GM23338 (cell line): ENCODE measurements around the gene FMN2. TPM values are rescaled to one million over a fixed set of nuclear protein-coding genes. Genes with fewer than 3 reads are reported as not detected.
A peak's percentile ranks its signal among the peaks of the same experiment; 100 is the strongest.

ENCODE experiments used
- ATAC-seq: fragments of 200-7000 bp; cut with Tn5 transposase; 3 replicates; pipeline ENCODE4 v1.9.1; 2020
- DNase-seq: peaks from one replicate; pipeline ENCODE4 v3.0.0-alpha.2; 2015; ENCODE audit warnings: low spot score
- H2AFZ ChIP-seq: fragments of 200-600 bp; sonication (generic); 2 replicates; pipeline ENCODE4 v1.8.0; 2016; ENCODE audit warnings: antibody characterized with exemption, mild to moderate bottlenecking, moderate library complexity
- H3F3A ChIP-seq: fragments of 200-600 bp; sonication (generic); replicated peaks from 2 replicates; pipeline ENCODE4 v1.8.0; 2017; ENCODE audit warnings: antibody characterized with exemption, mixed run types, low read depth
- H3K27ac ChIP-seq: fragments of 200-600 bp; sonication (generic); 2 replicates; pipeline ENCODE4 v1.6.1; 2016; ENCODE audit warnings: low read depth
- H3K27me3 ChIP-seq: fragments of 200-600 bp; sonication (generic); 2 replicates; pipeline ENCODE4 v1.8.0; 2016; ENCODE audit warnings: mild to moderate bottlenecking, mixed run types, moderate library complexity; ENCODE audit not compliant: insufficient read depth
- H3K36me3 ChIP-seq: fragments of 200-600 bp; sonication (generic); 2 replicates; pipeline ENCODE4 v1.8.0; 2016; ENCODE audit warnings: mild to moderate bottlenecking; ENCODE audit not compliant: insufficient read depth
- H3K4me1 ChIP-seq: fragments of 200-600 bp; sonication (generic); 2 replicates; pipeline ENCODE4 v1.8.0; 2016; ENCODE audit warnings: mild to moderate bottlenecking, moderate library complexity; ENCODE audit not compliant: insufficient read depth
- H3K4me2 ChIP-seq: fragments of 200-600 bp; sonication (generic); 2 replicates; pipeline ENCODE4 v1.7.1; 2017; ENCODE audit warnings: mixed run types
- H3K4me3 ChIP-seq: fragments of 200-600 bp; sonication (generic); 2 replicates; pipeline ENCODE4 v1.6.1; 2016; ENCODE audit warnings: mixed run types
- H3K79me2 ChIP-seq: fragments of 200-600 bp; sonication (generic); replicated peaks from 2 replicates; pipeline ENCODE4 v1.8.0; 2017; ENCODE audit warnings: mild to moderate bottlenecking; ENCODE audit not compliant: insufficient read depth
- H3K9me2 ChIP-seq: fragments of 200-600 bp; sonication (generic); 2 replicates; pipeline ENCODE4 v1.8.0; 2017; ENCODE audit not compliant: insufficient read depth
- H4K20me1 ChIP-seq: fragments of 200-600 bp; sonication (generic); replicated peaks from 2 replicates; pipeline ENCODE4 v1.8.0; 2017; ENCODE audit warnings: mild to moderate bottlenecking; ENCODE audit not compliant: insufficient read depth
- H3K27ac Mint-ChIP-seq: 2 replicates; pipeline ENCODE4 v1.8.0; 2020; ENCODE audit warnings: inconsistent platforms, mild to moderate bottlenecking, moderate library complexity, mixed read lengths
- H3K27me3 Mint-ChIP-seq: 3 replicates; pipeline ENCODE4 v1.8.0; 2022; ENCODE audit warnings: low read depth, mild to moderate bottlenecking, moderate library complexity, mixed read lengths, inconsistent platforms; ENCODE audit not compliant: insufficient read depth, poor library complexity
- H3K36me3 Mint-ChIP-seq: 3 replicates; pipeline ENCODE4 v1.8.0; 2021; ENCODE audit warnings: low read depth, mild to moderate bottlenecking, inconsistent platforms, moderate library complexity, mixed read lengths
- H3K4me1 Mint-ChIP-seq: 3 replicates; pipeline ENCODE4 v1.8.0; 2020; ENCODE audit warnings: mild to moderate bottlenecking, inconsistent platforms, mixed read lengths
- H3K4me3 Mint-ChIP-seq: 3 replicates; pipeline ENCODE4 v1.8.0; 2021; ENCODE audit warnings: moderate library complexity, mild to moderate bottlenecking, inconsistent platforms, mixed read lengths
- H3K9me3 Mint-ChIP-seq: 3 replicates; pipeline ENCODE4 v1.8.0; 2020; ENCODE audit warnings: moderate library complexity, mild to moderate bottlenecking, inconsistent platforms, mixed read lengths
- EZH2 ChIP-seq: fragments of 200-600 bp; sonication (generic); IDR thresholded peaks from one replicate; pipeline ENCODE4 v1.8.0; 2017; ENCODE audit warnings: antibody characterized with exemption, mild to moderate bottlenecking, low read depth; ENCODE audit not compliant: unreplicated experiment
- EZH2phosphoT487 ChIP-seq: fragments of 200-600 bp; sonication (generic); IDR thresholded peaks from one replicate; pipeline ENCODE4 v1.8.1; 2018; ENCODE audit warnings: antibody characterized with exemption; ENCODE audit not compliant: unreplicated experiment
- JUNB ChIP-seq: IDR thresholded peaks from one replicate; pipeline ENCODE4 v1.6.1; 2016; ENCODE audit warnings: antibody characterized with exemption; ENCODE audit not compliant: unreplicated experiment
- NANOG ChIP-seq: IDR thresholded peaks from 2 replicates; pipeline ENCODE4 v1.6.1; 2016; ENCODE audit warnings: antibody characterized with exemption, borderline replicate concordance
- POLR2AphosphoS5 ChIP-seq: IDR thresholded peaks from 2 replicates; pipeline ENCODE4 v1.6.1; 2016; ENCODE audit warnings: antibody characterized with exemption, low read depth
- REST ChIP-seq: IDR thresholded peaks from one replicate; pipeline ENCODE4 v1.6.1; 2018; ENCODE audit warnings: antibody characterized with exemption; ENCODE audit not compliant: unreplicated experiment
- STAT1 ChIP-seq: IDR thresholded peaks from one replicate; pipeline ENCODE4 v1.6.1; 2016; ENCODE audit warnings: antibody characterized with exemption; ENCODE audit not compliant: unreplicated experiment
- ZNF114 ChIP-seq: fragments of 250-450 bp; sonication (Bioruptor Pico); IDR thresholded peaks from 2 replicates; pipeline ENCODE4 v1.5.0; 2020; ENCODE audit warnings: mild to moderate bottlenecking, moderate library complexity
- ZNF331 ChIP-seq: fragments of 250-450 bp; sonication (Bioruptor Pico); IDR thresholded peaks from 2 replicates; pipeline ENCODE4 v1.5.0; 2020; ENCODE audit warnings: low read depth, mild to moderate bottlenecking, moderate library complexity
- polyA plus RNA-seq: library from polyadenylated mRNA; unstranded; fragments of >200 nt; fragmentation: Nextera tagmentation; extraction: Ambion mirVana; gene quantifications from 2 replicates; pipeline ENCODE4 v1.2.1, GENCODE V29; 2016
- total RNA-seq: library from RNA; depleted of rRNA; stranded (reverse); fragments of >200 nt; shearing (Covaris generic); gene quantifications from 2 replicates; pipeline ENCODE4 v1.2.3, GENCODE V29; 2014
- TF ChIP-seq, protein P1 (sequence below): IDR thresholded peaks from 2 replicates; pipeline ENCODE4 v1.6.1; 2016; ENCODE audit warnings: antibody characterized with exemption
- TF ChIP-seq, protein P2 (sequence below), 2 experiments: fragments of 200-600 bp in 1 of 2; sonication (generic) in 1 of 2; conservative IDR thresholded peaks; 2 replicates each; pipeline versions ENCODE4 v1.5.1 to v1.6.1; 2016 to 2017; ENCODE audit warnings: antibody characterized with exemption in 2 of 2, low read depth in 2 of 2, mild to moderate bottlenecking in 2 of 2, moderate library complexity in 1 of 2

Gene FMN2
- total and polyA plus RNA-seq, 2 experiments from 2014 or later = 1.5 to 2.5 TPM

GRCh38 chr1:240096974-240097373 lies 5.3 kb downstream of the FMN2 start:
- Histone ChIP-seq H2AFZ (no peak overlapping the region), H3K27me3 (peaks cover 29% of the 10 kb centered on the region), H4K20me1 (0 out of 2 replicates have a peak, but pooled peaks cover 5% of the 10 kb centered on the region), H3K4me1 (peaks cover 29% of the 10 kb centered on the region), H3K4me3 (no peak overlapping the region), H3K27ac (no peak overlapping the region), H3F3A (no peaks in the 10 kb centered on the region), H3K79me2 (no peaks in the 10 kb centered on the region), H3K4me2 (no peak overlapping the region), H3K9me2 (no peaks in the 10 kb centered on the region), H3K36me3 (no peaks in the 10 kb centered on the region)
- H3K36me3 Mint-ChIP-seq = no peaks in the 10 kb centered on the region
- peaks cover 12% of the 10 kb centered on the region for H3K27me3 Mint-ChIP-seq
- DNase-seq (no peak), ATAC-seq (no peak)
- peaks cover 31% of the 10 kb centered on the region for H3K4me1 Mint-ChIP-seq
- no peaks in the 10 kb centered on the region for H3K9me3 Mint-ChIP-seq
- no peak overlapping the region for H3K27ac Mint-ChIP-seq
- TF ChIP-seq JUNB (no peak), ZNF331 (CRISPR knock-in tag) (no peak), STAT1 (no peak), ZNF114 (no peak)
- no peak overlapping the region for H3K4me3 Mint-ChIP-seq

- no peaks in the 10 kb centered on the region for H3K36me3 Mint-ChIP-seq
- no peaks in the 10 kb centered on the region for H3K79me2 ChIP-seq
- no peaks in the 10 kb centered on the region for H3K9me3 Mint-ChIP-seq
- H3K4me2 ChIP-seq = no peak overlapping the region
- no peak overlapping the region for H3K27ac Mint-ChIP-seq
- H3K4me1 ChIP-seq = peaks cover 29% of the 10 kb centered on the region
- no peak overlapping the region for H2AFZ ChIP-seq
- no peaks in the 10 kb centered on the region for H3F3A ChIP-seq
- ATAC-seq (no peak), DNase-seq (no peak)
- no peak for TF ChIP-seq EZH2phosphoT487
- TF ChIP-seq NANOG = no peak
- TF ChIP-seq, protein P1, sequence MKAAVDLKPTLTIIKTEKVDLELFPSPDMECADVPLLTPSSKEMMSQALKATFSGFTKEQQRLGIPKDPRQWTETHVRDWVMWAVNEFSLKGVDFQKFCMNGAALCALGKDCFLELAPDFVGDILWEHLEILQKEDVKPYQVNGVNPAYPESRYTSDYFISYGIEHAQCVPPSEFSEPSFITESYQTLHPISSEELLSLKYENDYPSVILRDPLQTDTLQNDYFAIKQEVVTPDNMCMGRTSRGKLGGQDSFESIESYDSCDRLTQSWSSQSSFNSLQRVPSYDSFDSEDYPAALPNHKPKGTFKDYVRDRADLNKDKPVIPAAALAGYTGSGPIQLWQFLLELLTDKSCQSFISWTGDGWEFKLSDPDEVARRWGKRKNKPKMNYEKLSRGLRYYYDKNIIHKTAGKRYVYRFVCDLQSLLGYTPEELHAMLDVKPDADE = no peak
- TF ChIP-seq EZH2 = no peak
- H3K4me3 Mint-ChIP-seq = no peak overlapping the region
- H3K27me3 ChIP-seq = peaks cover 13% of the 10 kb centered on the region
- H3K9me2 ChIP-seq = no peaks in the 10 kb centered on the region
- peaks cover 5% of the 10 kb centered on the region for H3K27me3 Mint-ChIP-seq
- no peak overlapping the region for H3K4me3 ChIP-seq
- peaks cover 31% of the 10 kb centered on the region for H3K4me1 Mint-ChIP-seq
- H4K20me1 ChIP-seq = 0 out of 2 replicates have a peak, but pooled peaks cover 5% of the 10 kb centered on the region
- no peak overlapping the region for H3K27ac ChIP-seq
- no peaks in the 10 kb centered on the region for H3K36me3 ChIP-seq
Measured at GRCh38 chr1:240098534-240098933, 6.9 kb downstream of the FMN2 start.

DNA sequence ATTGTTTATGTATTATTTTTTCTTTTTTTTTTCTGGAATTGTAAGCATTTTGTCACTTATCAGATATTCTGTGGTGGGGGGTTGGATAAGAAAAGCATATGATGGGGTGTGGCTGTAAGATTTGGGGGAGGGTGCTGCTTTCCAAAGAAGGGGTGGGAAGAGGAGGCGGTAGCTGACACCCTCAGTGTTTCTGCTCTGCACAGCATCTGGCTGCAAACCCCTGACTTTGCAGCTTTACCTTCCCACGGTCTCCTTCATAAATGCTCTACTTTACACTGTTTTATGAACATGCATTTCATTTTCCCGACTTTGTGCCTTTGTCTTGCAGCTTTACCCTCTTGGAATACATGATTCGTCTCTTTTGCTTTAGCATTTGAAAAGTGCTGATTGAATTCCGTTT lies 7.6 kb downstream of the FMN2 start:
- Mint-ChIP-seq H3K9me3 (no peaks in the 10 kb centered on the region), H3K36me3 (no peaks in the 10 kb centered on the region), H3K27ac (no peak overlapping the region), H3K4me3 (no peak overlapping the region), H3K4me1 (peaks cover 27% of the 10 kb centered on the region), H3K27me3 (no peaks in the 10 kb centered on the region)
- TF ChIP-seq JUNB (no peak), REST (no peak), EZH2phosphoT487 (no peak), EZH2 (no peak), NANOG (no peak), ZNF114 (no peak), STAT1 (no peak), POLR2AphosphoS5 (no peak)
- TF ChIP-seq, protein P2, sequence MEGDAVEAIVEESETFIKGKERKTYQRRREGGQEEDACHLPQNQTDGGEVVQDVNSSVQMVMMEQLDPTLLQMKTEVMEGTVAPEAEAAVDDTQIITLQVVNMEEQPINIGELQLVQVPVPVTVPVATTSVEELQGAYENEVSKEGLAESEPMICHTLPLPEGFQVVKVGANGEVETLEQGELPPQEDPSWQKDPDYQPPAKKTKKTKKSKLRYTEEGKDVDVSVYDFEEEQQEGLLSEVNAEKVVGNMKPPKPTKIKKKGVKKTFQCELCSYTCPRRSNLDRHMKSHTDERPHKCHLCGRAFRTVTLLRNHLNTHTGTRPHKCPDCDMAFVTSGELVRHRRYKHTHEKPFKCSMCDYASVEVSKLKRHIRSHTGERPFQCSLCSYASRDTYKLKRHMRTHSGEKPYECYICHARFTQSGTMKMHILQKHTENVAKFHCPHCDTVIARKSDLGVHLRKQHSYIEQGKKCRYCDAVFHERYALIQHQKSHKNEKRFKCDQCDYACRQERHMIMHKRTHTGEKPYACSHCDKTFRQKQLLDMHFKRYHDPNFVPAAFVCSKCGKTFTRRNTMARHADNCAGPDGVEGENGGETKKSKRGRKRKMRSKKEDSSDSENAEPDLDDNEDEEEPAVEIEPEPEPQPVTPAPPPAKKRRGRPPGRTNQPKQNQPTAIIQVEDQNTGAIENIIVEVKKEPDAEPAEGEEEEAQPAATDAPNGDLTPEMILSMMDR (conservative IDR thresholded peaks at IDR 0.05; ENCODE audit: low read depth in 2 of 2) = no peak
- TF ChIP-seq, protein P1 = no peak
- no peak overlapping the region for H2AFZ ChIP-seq
- no peaks in the 10 kb centered on the region for H3K79me2 ChIP-seq
- H3F3A ChIP-seq = no peaks in the 10 kb centered on the region
- no peaks in the 10 kb centered on the region for H3K9me2 ChIP-seq
- peaks cover 23% of the 10 kb centered on the region for H3K4me1 ChIP-seq
- no peaks in the 10 kb centered on the region for H4K20me1 ChIP-seq
- no peak overlapping the region for H3K27ac ChIP-seq
- ATAC-seq = no peak
- peak overlapping the region; percentile 64 for H3K4me2 ChIP-seq
- no peak for DNase-seq
- H3K4me3 ChIP-seq = no peak overlapping the region
- H3K36me3 ChIP-seq = no peaks in the 10 kb centered on the region
- H3K27me3 ChIP-seq = peaks cover 5% of the 10 kb centered on the region
